ENCODE results near the gene RFTN2. TPM values are rescaled to one million over a fixed set of nuclear protein-coding genes. Genes with fewer than 3 reads are reported as not detected.
"Not testable (repeated sequence)": the region's sequence is repeated elsewhere in the genome, so short reads cannot be mapped to it uniquely, and the experiment has no call there.

RFTN2 gene
- total RNA-seq, 2 experiments from 2014 or later, result not detected

GRCh38 chr2:197591339-197592072 lies 83.9 kb downstream of the RFTN2 start:
- Histone ChIP-seq H3K27ac (ENCODE audit: low read depth, low read length, poor library complexity, severe bottlenecking) (no peak overlapping the region), H3K9me2 (ENCODE audit: insufficient read depth, low read length) (no peaks in the 10 kb centered on the region), H3K36me3 (ENCODE audit: insufficient read depth, low read length) (no peaks in the 10 kb centered on the region), H3K9me3 (ENCODE audit: low read length) (no peaks in the 10 kb centered on the region), H3K4me3 (ENCODE audit: low read depth, low read length, poor library complexity, severe bottlenecking) (no peak overlapping the region), H3K79me2 (ENCODE audit: insufficient read depth, low read depth, low read length) (no peaks in the 10 kb centered on the region), H4K20me1 (ENCODE audit: insufficient read depth, low read length) (no peaks in the 10 kb centered on the region), H3K4me2 (ENCODE audit: low read length) (no peak overlapping the region), H3K4me1 (ENCODE audit: insufficient read depth, low read length, poor library complexity, severe bottlenecking) (no peaks in the 10 kb centered on the region), H2AFZ (ENCODE audit: low read length) (no peak overlapping the region)
- ChIA-PET POLR2A (interaction anchor here (0.6 to 1.0 kb wide), 2 partner anchors 15 to 108 kb away, joined by 4 read pairs; no protein-coding TSS in a partner anchor), CTCF (ENCODE audit: unreplicated experiment) (no interaction called here)
- TF ChIP-seq EZH2phosphoT487 (IDR thresholded peaks at IDR 0.05; ENCODE audit: borderline replicate concordance, low read depth, low read length), result no peak
- TF ChIP-seq, protein P1, sequence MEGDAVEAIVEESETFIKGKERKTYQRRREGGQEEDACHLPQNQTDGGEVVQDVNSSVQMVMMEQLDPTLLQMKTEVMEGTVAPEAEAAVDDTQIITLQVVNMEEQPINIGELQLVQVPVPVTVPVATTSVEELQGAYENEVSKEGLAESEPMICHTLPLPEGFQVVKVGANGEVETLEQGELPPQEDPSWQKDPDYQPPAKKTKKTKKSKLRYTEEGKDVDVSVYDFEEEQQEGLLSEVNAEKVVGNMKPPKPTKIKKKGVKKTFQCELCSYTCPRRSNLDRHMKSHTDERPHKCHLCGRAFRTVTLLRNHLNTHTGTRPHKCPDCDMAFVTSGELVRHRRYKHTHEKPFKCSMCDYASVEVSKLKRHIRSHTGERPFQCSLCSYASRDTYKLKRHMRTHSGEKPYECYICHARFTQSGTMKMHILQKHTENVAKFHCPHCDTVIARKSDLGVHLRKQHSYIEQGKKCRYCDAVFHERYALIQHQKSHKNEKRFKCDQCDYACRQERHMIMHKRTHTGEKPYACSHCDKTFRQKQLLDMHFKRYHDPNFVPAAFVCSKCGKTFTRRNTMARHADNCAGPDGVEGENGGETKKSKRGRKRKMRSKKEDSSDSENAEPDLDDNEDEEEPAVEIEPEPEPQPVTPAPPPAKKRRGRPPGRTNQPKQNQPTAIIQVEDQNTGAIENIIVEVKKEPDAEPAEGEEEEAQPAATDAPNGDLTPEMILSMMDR (conservative IDR thresholded peaks at IDR 0.05; ENCODE audit: low read length), result no peak
- intact Hi-C loops (cut with micrococcal nuclease; ENCODE audit: unreplicated experiment), result no loop called here
- no TSS peak for BruUV-seq (replicated peaks)
- no peak for DNase-seq (ENCODE audit: low spot score)

GRCh38 chr2:197587255-197587654 lies 88.1 kb downstream of the RFTN2 start:
- H2AFZ ChIP-seq (ENCODE audit: low read length); intact Hi-C loops (cut with micrococcal nuclease; ENCODE audit: unreplicated experiment); H3K4me1 ChIP-seq (ENCODE audit: insufficient read depth, low read length, poor library complexity, severe bottlenecking); CTCF ChIA-PET (ENCODE audit: unreplicated experiment); H3K36me3 ChIP-seq (ENCODE audit: insufficient read depth, low read length); H4K20me1 ChIP-seq (ENCODE audit: insufficient read depth, low read length); H3K4me3 ChIP-seq (ENCODE audit: low read depth, low read length, poor library complexity, severe bottlenecking); H3K27ac ChIP-seq (ENCODE audit: low read depth, low read length, poor library complexity, severe bottlenecking); BruUV-seq (replicated peaks); DNase-seq (ENCODE audit: low spot score); H3K9me3 ChIP-seq (ENCODE audit: low read length); H3K4me2 ChIP-seq (ENCODE audit: low read length); H3K79me2 ChIP-seq (ENCODE audit: insufficient read depth, low read depth, low read length); H3K9me2 ChIP-seq (ENCODE audit: insufficient read depth, low read length); POLR2A ChIA-PET: not testable (repeated sequence)

DNA sequence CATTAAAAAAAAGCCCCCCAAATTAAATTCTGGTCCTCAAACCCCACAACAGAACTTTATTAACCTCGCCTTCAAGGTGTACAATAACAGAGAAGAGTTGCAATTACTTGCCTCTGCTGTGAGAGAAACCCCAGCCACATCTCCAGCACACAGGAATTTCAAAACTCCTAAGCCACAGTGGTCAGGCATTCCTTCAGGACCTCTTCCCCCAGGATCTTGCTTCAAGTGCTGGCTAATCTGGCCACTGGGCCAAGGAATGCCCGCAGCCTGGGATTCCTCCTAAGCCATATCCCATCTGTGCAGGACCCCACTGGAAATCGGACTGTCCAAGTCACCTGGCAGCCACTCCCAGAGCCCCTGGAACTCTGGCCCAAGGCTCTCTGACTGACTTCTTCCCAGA lies 95.2 kb downstream of the RFTN2 start:
- H3K4me2 ChIP-seq (ENCODE audit: low read length); intact Hi-C loops (cut with micrococcal nuclease; ENCODE audit: unreplicated experiment); H3K9me2 ChIP-seq (ENCODE audit: insufficient read depth, low read length); POLR2A ChIA-PET; H3K9me3 ChIP-seq (ENCODE audit: low read length); BruUV-seq (replicated peaks); H4K20me1 ChIP-seq (ENCODE audit: insufficient read depth, low read length); H3K27ac ChIP-seq (ENCODE audit: low read depth, low read length, poor library complexity, severe bottlenecking); H3K4me3 ChIP-seq (ENCODE audit: low read depth, low read length, poor library complexity, severe bottlenecking); H3K36me3 ChIP-seq (ENCODE audit: insufficient read depth, low read length); H3K4me1 ChIP-seq (ENCODE audit: insufficient read depth, low read length, poor library complexity, severe bottlenecking); CTCF ChIA-PET (ENCODE audit: unreplicated experiment); H2AFZ ChIP-seq (ENCODE audit: low read length); DNase-seq (ENCODE audit: low spot score); H3K79me2 ChIP-seq (ENCODE audit: insufficient read depth, low read depth, low read length): not testable (repeated sequence)

DNA sequence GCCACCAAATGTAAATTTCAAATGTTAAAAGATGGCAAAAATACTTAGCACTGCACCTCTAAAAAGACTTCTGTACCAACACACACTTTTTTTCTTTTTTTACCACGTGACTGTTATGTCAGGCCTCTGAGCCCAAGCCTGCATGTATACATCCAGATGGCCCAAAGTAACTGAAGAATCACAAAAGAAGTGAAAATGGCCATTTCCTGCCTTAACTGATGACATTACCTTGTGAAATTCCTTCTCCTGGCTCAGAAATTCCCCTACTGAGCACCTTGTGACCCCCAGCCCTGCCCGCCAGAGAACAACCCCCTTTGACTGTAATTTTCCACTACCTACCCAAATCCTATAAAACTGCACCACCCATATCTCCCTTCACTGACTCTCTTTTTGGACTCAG lies 97.1 kb downstream of the RFTN2 start:
- CTCF ChIA-PET (ENCODE audit: unreplicated experiment); H3K79me2 ChIP-seq (ENCODE audit: insufficient read depth, low read depth, low read length); H3K9me2 ChIP-seq (ENCODE audit: insufficient read depth, low read length); POLR2A ChIA-PET; H3K4me2 ChIP-seq (ENCODE audit: low read length); BruUV-seq (replicated peaks); H3K27ac ChIP-seq (ENCODE audit: low read depth, low read length, poor library complexity, severe bottlenecking); H4K20me1 ChIP-seq (ENCODE audit: insufficient read depth, low read length); H2AFZ ChIP-seq (ENCODE audit: low read length); H3K36me3 ChIP-seq (ENCODE audit: insufficient read depth, low read length); intact Hi-C loops (cut with micrococcal nuclease; ENCODE audit: unreplicated experiment); H3K4me1 ChIP-seq (ENCODE audit: insufficient read depth, low read length, poor library complexity, severe bottlenecking); H3K4me3 ChIP-seq (ENCODE audit: low read depth, low read length, poor library complexity, severe bottlenecking); DNase-seq (ENCODE audit: low spot score): not testable (repeated sequence)
- peaks cover 11% of the 10 kb centered on the region for H3K9me3 ChIP-seq (ENCODE audit: low read length)
